Activated T-cell treated with anti-CD3 and anti-CD28 coated beads for 48 hours (primary cell): ENCODE measurements around the gene SIL1.
"Not testable (repeated sequence)": the region's sequence is repeated elsewhere in the genome, so short reads cannot be mapped to it uniquely, and the experiment has no call there.

ENCODE experiments used
- DNase-seq: peaks from one replicate; pipeline ENCODE4 v3.0.0-alpha.2; 2020; ENCODE audit warnings: low read depth

The SIL1 gene

DNA sequence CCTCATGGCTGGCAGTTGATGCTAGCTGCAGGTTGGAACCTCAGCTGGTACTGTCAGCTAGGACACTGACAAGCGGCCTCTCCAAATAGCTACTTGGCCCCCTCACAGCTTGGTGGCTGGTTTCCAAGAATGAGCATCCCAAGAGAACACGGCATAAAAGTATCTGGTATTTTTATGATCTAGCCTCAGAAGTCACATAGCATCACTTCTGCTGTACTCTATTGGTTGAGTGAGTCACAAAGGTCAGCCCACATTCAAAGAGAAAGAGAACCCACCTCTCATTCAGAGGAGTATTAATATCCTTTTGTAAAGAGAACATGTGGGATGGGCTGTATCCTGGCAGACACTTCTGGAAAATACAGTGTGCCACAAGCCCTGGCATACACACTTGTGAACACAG is 6.0 kb upstream of the SIL1 start:
- DNase-seq, result no peak

DNA sequence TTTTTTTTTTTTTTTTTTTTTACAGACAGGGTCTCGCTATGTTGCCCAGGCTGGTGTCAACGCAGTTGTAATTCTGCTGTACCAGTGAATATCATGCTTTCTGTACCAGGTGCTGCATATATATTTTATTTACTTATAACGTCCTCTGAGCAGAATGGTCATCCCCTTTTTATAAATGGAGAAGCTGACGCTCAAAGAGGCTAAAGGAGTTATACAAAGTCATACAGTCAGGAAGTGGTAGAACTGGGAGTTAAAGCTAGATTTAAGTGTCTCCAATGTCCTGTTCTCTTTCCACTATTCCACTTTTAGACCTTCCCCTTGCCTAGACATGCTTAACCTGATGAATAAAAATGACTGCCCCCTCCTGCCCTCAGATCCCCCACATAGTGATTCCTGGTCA is 1.2 kb upstream of the SIL1 start:
- no peak for DNase-seq

GRCh38 chr5:139196296-139196956 is 1.7 kb downstream of the SIL1 start:
- DNase-seq, result no peak

DNA sequence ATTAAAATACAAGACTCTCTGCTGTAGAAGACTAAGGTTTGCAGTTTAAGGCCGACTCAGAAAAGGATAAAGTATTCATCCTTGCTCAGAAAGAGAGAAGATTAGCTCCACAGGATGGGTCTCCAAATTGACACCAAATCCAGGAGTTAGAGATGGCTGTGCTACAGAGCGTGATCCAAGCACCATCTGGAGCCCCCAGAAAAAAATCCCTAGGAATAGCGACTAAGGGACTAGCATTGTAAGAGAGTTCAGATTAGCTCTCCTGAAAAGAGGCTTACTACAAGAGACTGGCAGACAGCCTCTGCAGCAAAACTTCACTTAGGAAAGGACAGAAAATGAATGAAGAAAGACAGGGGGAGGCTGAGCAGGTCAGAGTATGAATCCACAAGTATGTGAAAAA is 3.7 kb downstream of the SIL1 start:
- DNase-seq, result no peak

GRCh38 chr5:139193928-139194327 is 4.2 kb downstream of the SIL1 start:
- DNase-seq, result no peak

DNA sequence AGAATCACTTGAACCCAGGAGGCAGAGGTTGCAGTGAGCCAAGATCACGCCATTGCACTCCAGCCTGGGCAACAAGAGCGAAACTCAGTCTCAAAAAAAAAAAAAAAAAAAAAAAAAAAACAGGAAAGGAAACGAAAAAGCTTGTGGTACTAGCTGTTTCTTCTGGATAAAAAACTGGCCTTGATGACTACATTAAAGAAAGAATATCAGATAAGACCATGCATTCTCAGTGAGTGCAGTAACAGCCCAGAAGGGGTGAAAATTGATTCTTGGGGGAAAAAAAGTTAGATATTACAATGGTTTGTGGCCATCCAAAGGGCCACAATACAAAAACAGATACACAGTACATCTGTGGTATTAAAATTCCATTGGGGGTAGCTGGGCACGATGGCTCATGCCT is 5.3 kb downstream of the SIL1 start:
- DNase-seq, result not testable (repeated sequence)

GRCh38 chr5:139191954-139192353 is 6.2 kb downstream of the SIL1 start:
- DNase-seq, result not testable (repeated sequence)

GRCh38 chr5:139190125-139190524 is 8.0 kb downstream of the SIL1 start:
- no peak for DNase-seq

GRCh38 chr5:139188558-139189270 is 9.5 kb downstream of the SIL1 start:
- DNase-seq, result no peak

DNA sequence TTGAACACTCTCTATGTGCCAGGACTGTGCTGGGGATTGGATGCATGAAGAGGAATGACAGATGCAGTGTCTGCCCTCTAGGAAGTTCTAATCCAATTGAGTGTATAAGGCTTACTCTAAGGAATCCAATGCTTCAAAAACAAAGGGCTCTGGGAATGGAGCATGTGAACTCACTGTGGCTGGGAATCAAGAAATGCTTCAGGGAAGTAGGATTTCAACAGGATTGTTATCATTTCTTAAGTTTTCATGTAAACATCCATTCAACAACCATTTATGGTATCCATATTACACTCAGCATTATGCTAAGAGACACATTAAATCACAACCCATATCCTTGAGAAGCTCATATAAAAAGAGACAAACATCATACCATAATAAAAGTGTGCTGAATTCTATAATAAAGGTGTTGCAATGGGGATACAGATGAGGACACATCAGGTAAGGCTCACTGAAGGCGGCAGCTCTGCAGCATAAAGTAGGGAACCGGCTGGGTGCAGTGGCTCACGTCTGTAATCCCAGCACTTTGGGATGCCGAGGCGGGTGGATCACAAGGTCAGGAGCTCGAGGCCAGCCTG is 11.3 kb downstream of the SIL1 start:
- DNase-seq, result no peak

GRCh38 chr5:139186261-139186660 is 11.9 kb downstream of the SIL1 start:
- DNase-seq, result no peak

- DNase-seq, result no peak
Observed at GRCh38 chr5:139185589-139185988, 12.6 kb downstream of the SIL1 start.

GRCh38 chr5:139183502-139183901 is 14.7 kb downstream of the SIL1 start:
- no peak for DNase-seq

- no peak for DNase-seq
Observed at GRCh38 chr5:139182528-139183296, 15.5 kb downstream of the SIL1 start.

DNA sequence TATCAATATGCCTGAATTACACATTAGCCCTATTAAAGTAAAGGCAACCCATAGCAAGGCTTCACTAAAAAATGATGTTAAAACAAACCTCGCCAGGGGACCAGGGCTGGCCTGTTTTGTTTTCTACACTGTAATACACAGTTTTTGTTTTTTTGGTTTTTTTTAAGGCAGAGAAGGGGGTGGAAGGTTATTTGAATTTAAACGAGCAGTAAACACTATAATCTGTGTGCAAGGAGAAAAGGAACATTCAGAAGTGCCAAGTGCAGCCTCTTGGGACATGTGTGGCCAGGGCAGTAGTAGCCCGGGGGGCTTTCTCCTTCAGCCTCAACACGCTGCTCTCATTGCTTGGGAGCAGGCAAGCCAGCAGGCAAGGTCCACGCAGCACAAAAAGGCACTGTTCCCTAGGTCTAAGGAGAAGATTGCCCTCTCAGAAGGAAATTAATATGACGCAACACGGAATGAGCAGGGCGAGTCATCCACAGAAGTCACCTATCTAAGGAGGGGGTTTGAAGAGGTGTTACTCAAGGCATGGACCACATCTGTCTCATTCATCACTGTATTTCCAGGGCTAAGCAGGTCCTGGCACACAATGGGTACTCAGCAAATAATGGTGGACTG is 16.2 kb downstream of the SIL1 start:
- no peak for DNase-seq

DNA sequence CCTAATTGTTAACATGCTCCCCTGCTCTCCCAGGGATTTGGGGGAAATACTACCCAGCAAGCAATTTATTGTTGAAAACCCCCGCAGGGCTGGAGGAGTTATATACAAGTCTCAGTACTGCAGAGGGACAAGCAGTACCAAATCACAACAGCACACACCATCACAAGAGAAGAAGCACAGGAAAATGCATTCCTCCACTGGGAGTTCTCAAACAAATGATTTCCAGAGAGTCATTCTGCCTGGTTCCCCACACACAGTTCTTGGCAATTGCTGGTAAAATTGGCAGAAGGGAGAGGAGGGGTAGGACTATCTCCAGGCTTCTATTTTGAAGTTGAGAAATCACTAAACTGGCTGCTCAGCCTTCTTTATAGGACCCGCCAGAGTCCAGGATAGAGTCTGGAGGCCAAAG is 16.8 kb downstream of the SIL1 start:
- no peak for DNase-seq

GRCh38 chr5:139180850-139181249 is 17.3 kb downstream of the SIL1 start:
- no peak for DNase-seq

GRCh38 chr5:139179778-139180513 is 18.2 kb downstream of the SIL1 start:
- not testable (repeated sequence) for DNase-seq

DNA sequence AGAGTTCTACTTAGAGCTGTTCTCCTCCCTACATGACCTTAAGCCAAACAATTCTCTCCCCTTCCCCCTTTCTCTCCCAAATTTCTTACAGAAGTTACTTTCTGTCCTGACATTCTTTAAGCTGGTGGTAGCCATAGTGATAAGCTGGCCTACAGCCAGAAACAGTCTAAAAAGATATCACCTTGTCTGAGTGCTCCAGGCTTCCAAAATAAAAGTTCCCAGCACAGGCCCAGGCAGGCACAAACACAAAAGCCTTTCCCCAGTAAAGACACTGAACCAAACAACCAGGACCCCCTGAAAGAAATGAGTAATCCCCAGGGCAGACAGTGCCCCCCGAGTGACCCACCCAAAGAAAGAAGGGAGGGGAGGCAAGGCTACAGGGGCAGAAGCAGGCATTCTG is 19.2 kb downstream of the SIL1 start:
- DNase-seq, result no peak

GRCh38 chr5:139178589-139178917 is 19.6 kb downstream of the SIL1 start:
- DNase-seq, result no peak

- DNase-seq, result no peak
Observed at GRCh38 chr5:139177809-139178588, 20.2 kb downstream of the SIL1 start.
